MM.1S (cell line): ENCODE measurements around the gene MOSPD3.

Experiments
- EZH2phosphoT487 ChIP-seq: fragments of 300-600 bp; sonication (generic); IDR thresholded peaks from 2 replicates; pipeline ENCODE4 v1.6.1; 2018; ENCODE audit warnings: antibody characterized with exemption, low read length
- TF ChIP-seq, protein P1 (sequence below): fragments of 300-600 bp; sonication (generic); IDR thresholded peaks from 2 replicates; pipeline ENCODE4 v1.5.1; 2016; ENCODE audit warnings: antibody characterized with exemption, low read length, mixed read lengths

DNA sequence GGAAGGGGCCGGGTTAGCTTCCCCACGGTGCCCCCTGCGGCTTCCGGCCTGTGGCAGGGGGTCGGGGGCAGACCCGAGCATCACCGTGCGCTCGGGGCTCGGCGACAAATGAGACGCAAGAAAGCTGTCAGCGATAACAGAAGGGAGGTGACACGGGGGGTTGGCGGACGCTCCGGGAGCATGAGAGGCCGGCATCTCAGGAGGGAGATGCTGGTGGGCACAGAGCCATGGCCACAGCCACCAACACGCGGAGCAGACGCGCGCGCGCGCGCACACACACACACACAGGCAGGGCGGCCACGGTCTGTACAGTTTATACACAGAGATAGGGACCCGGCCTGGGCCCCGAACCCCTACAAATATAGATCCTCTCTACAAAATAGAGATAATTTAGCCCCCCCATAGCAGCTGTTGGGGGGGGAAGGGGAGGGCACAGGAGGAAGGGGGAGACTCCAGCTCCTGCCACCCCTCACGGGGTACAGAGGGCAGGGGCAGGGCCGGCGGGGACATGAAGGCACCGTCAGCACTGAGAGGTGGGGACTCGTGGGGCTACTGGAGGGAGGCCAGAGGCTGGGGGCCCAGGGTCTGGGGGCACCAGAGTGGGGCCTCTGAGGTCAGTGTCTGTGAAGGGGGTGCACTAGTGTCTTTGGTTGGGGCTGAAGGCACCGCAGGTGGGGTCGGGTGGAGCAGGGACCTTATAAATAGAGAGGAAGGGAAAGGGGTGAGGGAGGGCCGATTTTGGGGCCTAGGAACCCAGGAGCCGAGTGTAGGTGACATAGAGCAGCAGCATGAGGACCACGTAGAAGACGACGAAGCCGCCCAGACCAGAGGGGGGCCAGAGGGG lies 37.8 kb upstream of the MOSPD3 start:
- TF ChIP-seq, protein P1, sequence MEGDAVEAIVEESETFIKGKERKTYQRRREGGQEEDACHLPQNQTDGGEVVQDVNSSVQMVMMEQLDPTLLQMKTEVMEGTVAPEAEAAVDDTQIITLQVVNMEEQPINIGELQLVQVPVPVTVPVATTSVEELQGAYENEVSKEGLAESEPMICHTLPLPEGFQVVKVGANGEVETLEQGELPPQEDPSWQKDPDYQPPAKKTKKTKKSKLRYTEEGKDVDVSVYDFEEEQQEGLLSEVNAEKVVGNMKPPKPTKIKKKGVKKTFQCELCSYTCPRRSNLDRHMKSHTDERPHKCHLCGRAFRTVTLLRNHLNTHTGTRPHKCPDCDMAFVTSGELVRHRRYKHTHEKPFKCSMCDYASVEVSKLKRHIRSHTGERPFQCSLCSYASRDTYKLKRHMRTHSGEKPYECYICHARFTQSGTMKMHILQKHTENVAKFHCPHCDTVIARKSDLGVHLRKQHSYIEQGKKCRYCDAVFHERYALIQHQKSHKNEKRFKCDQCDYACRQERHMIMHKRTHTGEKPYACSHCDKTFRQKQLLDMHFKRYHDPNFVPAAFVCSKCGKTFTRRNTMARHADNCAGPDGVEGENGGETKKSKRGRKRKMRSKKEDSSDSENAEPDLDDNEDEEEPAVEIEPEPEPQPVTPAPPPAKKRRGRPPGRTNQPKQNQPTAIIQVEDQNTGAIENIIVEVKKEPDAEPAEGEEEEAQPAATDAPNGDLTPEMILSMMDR = no peak
- TF ChIP-seq EZH2phosphoT487 = no peak
